Measurements from ENCODE around the gene COQ8B. TPM values are rescaled to one million over a fixed set of nuclear protein-coding genes. Genes with fewer than 3 reads are reported as not detected.

The COQ8B gene
- total and polyA plus RNA-seq, 2 of the 4 experiments (the other 2 are of a cell fraction), result 14.9 to 23.2 TPM

DNA sequence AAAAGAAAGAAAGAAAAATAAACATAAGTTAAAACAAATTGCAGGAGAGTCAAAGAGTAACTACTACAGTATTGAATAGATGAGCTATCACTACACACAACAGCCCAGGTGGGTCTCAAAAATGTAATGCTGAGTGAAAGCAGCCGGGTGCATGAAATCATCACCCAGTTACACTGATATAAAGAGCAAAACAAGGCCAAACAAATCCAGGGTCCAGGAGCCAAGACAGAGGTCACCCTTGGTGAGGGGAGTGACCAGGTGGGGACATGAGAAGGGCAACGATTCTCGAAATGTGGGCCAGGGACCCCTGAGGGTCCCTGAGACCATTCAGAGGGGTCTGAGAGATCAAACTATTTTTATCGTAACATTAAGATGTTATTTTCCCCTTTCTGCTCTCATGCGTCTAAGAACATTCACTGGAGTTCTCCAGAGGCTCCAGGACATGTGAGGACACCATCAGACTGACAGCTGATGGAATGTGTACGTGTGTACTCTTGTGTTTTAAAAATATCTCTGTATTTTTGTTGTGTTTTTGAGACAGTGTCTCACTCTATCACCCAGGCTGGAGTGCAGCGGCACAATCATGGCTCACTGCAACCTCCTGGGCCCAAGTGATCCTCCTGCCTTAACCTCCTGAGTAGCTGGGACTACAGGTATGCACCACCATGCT lies 10.6 kb downstream of the COQ8B start:
- no peak overlapping the region for H3K4me3 ChIP-seq (ENCODE audit: insufficient read depth, low read depth, low read length)
- ChIA-PET POLR2A (ENCODE audit: unreplicated experiment) (no interaction called here), CTCF (no interaction called here)
- no peaks in the 10 kb centered on the region for H3K27me3 ChIP-seq (ENCODE audit: control insufficient read depth, insufficient read depth, low read length)
- BruUV-seq (replicated peaks), result no TSS peak
- H2AK5ac ChIP-seq (ENCODE audit: low read depth, low read length), result no peak overlapping the region
- in situ Hi-C loops (cut with MboI; ENCODE audit: low sequenced_read_pairs) (no loop called here), intact Hi-C loops (cut with micrococcal nuclease) (no loop called here), dilution Hi-C loops (cut with HindIII; ENCODE audit: low sequenced_read_pairs, unreplicated experiment) (no loop called here)
- no peak overlapping the region for H3K56ac ChIP-seq (ENCODE audit: extremely low read depth, insufficient read depth, low read length)
- no peak overlapping the region for H2BK5ac ChIP-seq (ENCODE audit: low read depth, low read length, poor library complexity, severe bottlenecking)
- no peak overlapping the region for H2AK9ac ChIP-seq (replicated peaks; ENCODE audit: low read depth, low read length, poor library complexity)
- 0 out of 4 replicates have a peak, but pooled peaks cover 0 to 9% of the 10 kb centered on the region in 2 experiments for H3K79me1 ChIP-seq (ENCODE audit: low read depth in 1 of 2, low read length in 2 of 2)
- H3K23ac ChIP-seq (ENCODE audit: low read depth, low read length), result no peak overlapping the region
- H3K27ac ChIP-seq (ENCODE audit: insufficient read depth, low read length), result no peak overlapping the region
- H3K9ac ChIP-seq (ENCODE audit: low read depth, low read length), result no peak overlapping the region
- no peaks in the 10 kb centered on the region for H3K9me1 ChIP-seq (ENCODE audit: insufficient read depth, low read length)
- no peak overlapping the region for H2AFZ ChIP-seq (replicated peaks; ENCODE audit: low read length, poor library complexity)
- no peak overlapping the region for H3K14ac ChIP-seq (replicated peaks; ENCODE audit: low read depth, low read length)
- DNase-seq (no peak), ATAC-seq (ENCODE audit: low read depth) (no peak)
- H4K20me1 ChIP-seq (ENCODE audit: insufficient read depth, low read length), result no peaks in the 10 kb centered on the region
- TF ChIP-seq MAFK (IDR thresholded peaks at IDR 0.05; ENCODE audit: low read depth, low read length) (no peak), POLR2A (IDR thresholded peaks at IDR 0.05; ENCODE audit: low read depth, low read length) (no peak), RFX5 (IDR thresholded peaks at IDR 0.05; ENCODE audit: low read depth, low read length) (no peak), CEBPB (IDR thresholded peaks at IDR 0.05; ENCODE audit: low read depth, low read length) (no peak), RCOR1 (IDR thresholded peaks at IDR 0.05; ENCODE audit: insufficient replicate concordance, low read length) (no peak), CTCF (conservative IDR thresholded peaks at IDR 0.05; ENCODE audit: low read depth, low read length) (no peak), NFE2L2 (IDR thresholded peaks at IDR 0.05; ENCODE audit: low read depth, low read length) (no peak), CHD1 (IDR thresholded peaks at IDR 0.05; ENCODE audit: low read depth, low read length) (no peak), RAD21 (IDR thresholded peaks at IDR 0.05; ENCODE audit: low read length) (no peak), MAZ (IDR thresholded peaks at IDR 0.05; ENCODE audit: borderline replicate concordance, low read depth, low read length) (no peak)
- TF ChIP-seq, protein P1, sequence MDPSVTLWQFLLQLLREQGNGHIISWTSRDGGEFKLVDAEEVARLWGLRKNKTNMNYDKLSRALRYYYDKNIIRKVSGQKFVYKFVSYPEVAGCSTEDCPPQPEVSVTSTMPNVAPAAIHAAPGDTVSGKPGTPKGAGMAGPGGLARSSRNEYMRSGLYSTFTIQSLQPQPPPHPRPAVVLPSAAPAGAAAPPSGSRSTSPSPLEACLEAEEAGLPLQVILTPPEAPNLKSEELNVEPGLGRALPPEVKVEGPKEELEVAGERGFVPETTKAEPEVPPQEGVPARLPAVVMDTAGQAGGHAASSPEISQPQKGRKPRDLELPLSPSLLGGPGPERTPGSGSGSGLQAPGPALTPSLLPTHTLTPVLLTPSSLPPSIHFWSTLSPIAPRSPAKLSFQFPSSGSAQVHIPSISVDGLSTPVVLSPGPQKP (IDR thresholded peaks at IDR 0.05; ENCODE audit: borderline replicate concordance, low read depth, low read length), result no peak
- H4K8ac ChIP-seq (ENCODE audit: low read depth in 2 of 2, low read length in 2 of 2), result no peak overlapping the region
- H3K4me2 ChIP-seq (ENCODE audit: low read depth, low read length), result no peak overlapping the region
- H2BK120ac ChIP-seq (ENCODE audit: low read depth, low read length), result no peak overlapping the region
- no peak overlapping the region for H4K5ac ChIP-seq (ENCODE audit: low read depth, low read length)
- no peak overlapping the region for H3K18ac ChIP-seq (ENCODE audit: low read depth, low read length)
- H3K9me3 ChIP-seq (ENCODE audit: control insufficient read depth, insufficient read depth, low read length), result no peaks in the 10 kb centered on the region
- H4K91ac ChIP-seq (ENCODE audit: insufficient read depth, low read depth, low read length), result no peak overlapping the region
- H3K4ac ChIP-seq (ENCODE audit: low read depth, low read length), result no peak overlapping the region
- H2BK15ac ChIP-seq (ENCODE audit: low read depth, low read length), result no peak overlapping the region
- H2BK20ac ChIP-seq (ENCODE audit: low read depth, low read length), result no peak overlapping the region
- H3K4me1 ChIP-seq (ENCODE audit: control insufficient read depth, insufficient read depth, low read length), result no peaks in the 10 kb centered on the region
- H3K36me3 ChIP-seq (ENCODE audit: control insufficient read depth, insufficient read depth, low read length), result peaks cover 56% of the 10 kb centered on the region
- 100% methylated on average over 2 of the region's 7 CpGs; no CpG with 5 or more reads in 1 of the 2 experiments for WGBS, 2 experiments (ENCODE audit: extremely low coverage in 2 of 2, insufficient read length in 1 of 2)

Measured in IMR-90 (cell line).